Ammon's horn (tissue), 1 donor: Measurements from ENCODE around the gene ROR2.

Experiments used
- DNase-seq: peaks from one replicate; pipeline ENCODE4 v3.0.0-alpha.2; 2016; ENCODE audit warnings: low spot score

ROR2 gene

GRCh38 chr9:91716239-91716638, 233.8 kb downstream of the ROR2 start:
- no peak for DNase-seq

GRCh38 chr9:91714874-91715615, 235.0 kb downstream of the ROR2 start:
- DNase-seq, result peak; percentile 41

GRCh38 chr9:91714020-91714806, 235.8 kb downstream of the ROR2 start:
- DNase-seq, result peak; percentile 42

- no peak for DNase-seq
Measured at GRCh38 chr9:91712811-91713210, 237.2 kb downstream of the ROR2 start.

GRCh38 chr9:91711755-91712601, 238.1 kb downstream of the ROR2 start:
- DNase-seq, result peak; percentile 64

GRCh38 chr9:91710158-91710557, 239.9 kb downstream of the ROR2 start:
- DNase-seq, result no peak

GRCh38 chr9:91705386-91705785, 244.6 kb downstream of the ROR2 start:
- no peak for DNase-seq

- no peak for DNase-seq
Measured at GRCh38 chr9:91700475-91700874, 249.6 kb downstream of the ROR2 start.

- no peak for DNase-seq
Measured at GRCh38 chr9:91698266-91698665, 251.8 kb downstream of the ROR2 start.

- DNase-seq, result no peak
Measured at GRCh38 chr9:91697201-91697600, 252.8 kb downstream of the ROR2 start.

GRCh38 chr9:91694081-91694870, 255.8 kb downstream of the ROR2 start:
- no peak for DNase-seq

GRCh38 chr9:91693226-91693625, 256.8 kb downstream of the ROR2 start:
- no peak for DNase-seq

GRCh38 chr9:91690540-91691249, 259.3 kb downstream of the ROR2 start:
- no peak for DNase-seq

GRCh38 chr9:91689006-91689405, 261.0 kb downstream of the ROR2 start:
- no peak for DNase-seq

- DNase-seq, result no peak
Measured at GRCh38 chr9:91683269-91683668, 266.8 kb downstream of the ROR2 start.

GRCh38 chr9:91682806-91683205, 267.2 kb downstream of the ROR2 start:
- no peak for DNase-seq

- DNase-seq, result peak; percentile 84
Measured at GRCh38 chr9:91681461-91682305, 268.3 kb downstream of the ROR2 start.

- no peak for DNase-seq
Measured at GRCh38 chr9:91680998-91681397, 269.0 kb downstream of the ROR2 start.

GRCh38 chr9:91680106-91680505, 269.9 kb downstream of the ROR2 start:
- no peak for DNase-seq
